ENCODE data around the gene GATAD2A. TPM values are rescaled to one million over a fixed set of nuclear protein-coding genes. Genes with fewer than 3 reads are reported as not detected.
A peak's percentile ranks its signal among the peaks of the same experiment; 100 is the strongest.

Gene GATAD2A
- total and polyA plus RNA-seq, 2 of the 13 experiments (the other 11 are each of a cell fraction or from before 2014, with no cell fraction given), result 16.8 to 28.6 TPM

DNA sequence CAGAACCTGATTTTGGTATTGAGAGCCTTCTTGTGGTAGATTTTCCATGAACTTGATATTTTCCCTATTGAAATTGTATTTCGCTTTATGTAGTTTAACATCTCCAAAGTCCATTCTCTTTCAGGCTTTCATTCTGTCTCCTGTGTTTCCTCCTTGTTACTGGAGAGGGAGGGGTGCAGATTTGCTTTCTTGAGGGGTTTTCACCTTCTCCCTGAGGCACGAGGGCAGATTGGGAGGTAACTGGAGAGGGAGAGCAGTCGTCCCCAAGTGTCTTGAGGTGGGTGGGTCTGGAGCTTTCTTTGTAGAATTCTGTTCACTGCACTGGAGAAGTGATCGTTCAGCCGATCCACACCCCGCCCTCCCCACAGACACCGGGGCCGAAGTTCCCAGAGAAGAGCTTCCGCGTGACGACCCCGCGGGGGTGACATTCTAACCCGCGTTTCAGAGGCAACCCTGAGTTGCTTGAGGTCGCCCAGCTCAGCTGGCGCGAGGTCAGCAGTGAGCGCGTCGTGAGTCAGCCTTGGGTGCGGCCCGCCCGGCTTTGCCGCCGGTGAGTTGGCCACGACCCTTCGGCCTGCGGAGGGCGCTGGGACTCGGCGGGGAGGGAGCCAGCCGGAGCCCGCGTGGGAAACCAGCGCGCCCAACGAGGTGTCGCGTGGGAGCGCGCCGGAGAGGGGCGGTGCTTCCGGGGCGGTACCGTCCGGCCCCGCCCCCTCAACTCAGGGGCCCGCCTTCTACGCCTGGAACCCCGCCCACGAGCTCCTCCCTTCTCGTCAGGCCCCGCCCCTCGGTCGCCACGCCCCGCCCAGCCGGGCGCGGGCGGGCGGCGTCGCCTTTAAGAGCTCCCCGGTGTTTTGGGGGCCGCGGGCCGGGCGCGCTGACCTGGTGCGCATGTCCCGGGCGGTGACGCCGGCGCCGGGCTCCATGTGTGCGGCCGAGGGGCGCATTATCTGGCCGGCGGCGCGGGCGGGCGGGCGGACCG, at the start of gene GATAD2A (continued):
- TF ChIP-seq TAF15 (IDR thresholded peaks at IDR 0.05; ENCODE audit: low read depth, low read length, poor library complexity, severe bottlenecking) (no peak), ATRX (CRISPR knock-in tag; IDR thresholded peaks at IDR 0.05; ENCODE audit: borderline replicate concordance) (no peak), ZNF562 (CRISPR knock-in tag; IDR thresholded peaks at IDR 0.05; ENCODE audit: borderline replicate concordance) (no peak), CBFB (CRISPR knock-in tag; IDR thresholded peaks at IDR 0.05) (peak; percentile 65; the same call in 1 of the 2 replicates), ZNF24 (IDR thresholded peaks at IDR 0.05) (no peak), SRSF1 (optimal IDR thresholded peaks at IDR 0.05; ENCODE audit: low read depth, low read length) (no peak), RFX1 (IDR thresholded peaks at IDR 0.05) (no peak)
- TF ChIP-seq, protein P1, sequence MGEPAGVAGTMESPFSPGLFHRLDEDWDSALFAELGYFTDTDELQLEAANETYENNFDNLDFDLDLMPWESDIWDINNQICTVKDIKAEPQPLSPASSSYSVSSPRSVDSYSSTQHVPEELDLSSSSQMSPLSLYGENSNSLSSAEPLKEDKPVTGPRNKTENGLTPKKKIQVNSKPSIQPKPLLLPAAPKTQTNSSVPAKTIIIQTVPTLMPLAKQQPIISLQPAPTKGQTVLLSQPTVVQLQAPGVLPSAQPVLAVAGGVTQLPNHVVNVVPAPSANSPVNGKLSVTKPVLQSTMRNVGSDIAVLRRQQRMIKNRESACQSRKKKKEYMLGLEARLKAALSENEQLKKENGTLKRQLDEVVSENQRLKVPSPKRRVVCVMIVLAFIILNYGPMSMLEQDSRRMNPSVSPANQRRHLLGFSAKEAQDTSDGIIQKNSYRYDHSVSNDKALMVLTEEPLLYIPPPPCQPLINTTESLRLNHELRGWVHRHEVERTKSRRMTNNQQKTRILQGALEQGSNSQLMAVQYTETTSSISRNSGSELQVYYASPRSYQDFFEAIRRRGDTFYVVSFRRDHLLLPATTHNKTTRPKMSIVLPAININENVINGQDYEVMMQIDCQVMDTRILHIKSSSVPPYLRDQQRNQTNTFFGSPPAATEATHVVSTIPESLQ (CRISPR knock-in tag; conservative IDR thresholded peaks at IDR 0.05), result 0 out of 2 replicates have a peak, but pooled peaks have one; percentile 52
- TF ChIP-seq, protein P2, sequence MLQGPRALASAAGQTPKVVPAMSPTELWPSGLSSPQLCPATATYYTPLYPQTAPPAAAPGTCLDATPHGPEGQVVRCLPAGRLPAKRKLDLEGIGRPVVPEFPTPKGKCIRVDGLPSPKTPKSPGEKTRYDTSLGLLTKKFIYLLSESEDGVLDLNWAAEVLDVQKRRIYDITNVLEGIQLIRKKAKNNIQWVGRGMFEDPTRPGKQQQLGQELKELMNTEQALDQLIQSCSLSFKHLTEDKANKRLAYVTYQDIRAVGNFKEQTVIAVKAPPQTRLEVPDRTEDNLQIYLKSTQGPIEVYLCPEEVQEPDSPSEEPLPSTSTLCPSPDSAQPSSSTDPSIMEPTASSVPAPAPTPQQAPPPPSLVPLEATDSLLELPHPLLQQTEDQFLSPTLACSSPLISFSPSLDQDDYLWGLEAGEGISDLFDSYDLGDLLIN (CRISPR knock-in tag; IDR thresholded peaks at IDR 0.05; ENCODE audit: borderline replicate concordance), result no peak; the same call in 1 of the 2 replicates
- TF ChIP-seq, protein P3, sequence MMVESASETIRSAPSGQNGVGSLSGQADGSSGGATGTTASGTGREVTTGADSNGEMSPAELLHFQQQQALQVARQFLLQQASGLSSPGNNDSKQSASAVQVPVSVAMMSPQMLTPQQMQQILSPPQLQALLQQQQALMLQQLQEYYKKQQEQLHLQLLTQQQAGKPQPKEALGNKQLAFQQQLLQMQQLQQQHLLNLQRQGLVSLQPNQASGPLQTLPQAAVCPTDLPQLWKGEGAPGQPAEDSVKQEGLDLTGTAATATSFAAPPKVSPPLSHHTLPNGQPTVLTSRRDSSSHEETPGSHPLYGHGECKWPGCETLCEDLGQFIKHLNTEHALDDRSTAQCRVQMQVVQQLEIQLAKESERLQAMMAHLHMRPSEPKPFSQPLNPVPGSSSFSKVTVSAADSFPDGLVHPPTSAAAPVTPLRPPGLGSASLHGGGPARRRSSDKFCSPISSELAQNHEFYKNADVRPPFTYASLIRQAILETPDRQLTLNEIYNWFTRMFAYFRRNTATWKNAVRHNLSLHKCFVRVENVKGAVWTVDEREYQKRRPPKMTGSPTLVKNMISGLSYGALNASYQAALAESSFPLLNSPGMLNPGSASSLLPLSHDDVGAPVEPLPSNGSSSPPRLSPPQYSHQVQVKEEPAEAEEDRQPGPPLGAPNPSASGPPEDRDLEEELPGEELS (CRISPR knock-in tag; IDR thresholded peaks at IDR 0.05), result peak; percentile 23; the same call in 1 of the 2 replicates
- TF ChIP-seq, protein P4, sequence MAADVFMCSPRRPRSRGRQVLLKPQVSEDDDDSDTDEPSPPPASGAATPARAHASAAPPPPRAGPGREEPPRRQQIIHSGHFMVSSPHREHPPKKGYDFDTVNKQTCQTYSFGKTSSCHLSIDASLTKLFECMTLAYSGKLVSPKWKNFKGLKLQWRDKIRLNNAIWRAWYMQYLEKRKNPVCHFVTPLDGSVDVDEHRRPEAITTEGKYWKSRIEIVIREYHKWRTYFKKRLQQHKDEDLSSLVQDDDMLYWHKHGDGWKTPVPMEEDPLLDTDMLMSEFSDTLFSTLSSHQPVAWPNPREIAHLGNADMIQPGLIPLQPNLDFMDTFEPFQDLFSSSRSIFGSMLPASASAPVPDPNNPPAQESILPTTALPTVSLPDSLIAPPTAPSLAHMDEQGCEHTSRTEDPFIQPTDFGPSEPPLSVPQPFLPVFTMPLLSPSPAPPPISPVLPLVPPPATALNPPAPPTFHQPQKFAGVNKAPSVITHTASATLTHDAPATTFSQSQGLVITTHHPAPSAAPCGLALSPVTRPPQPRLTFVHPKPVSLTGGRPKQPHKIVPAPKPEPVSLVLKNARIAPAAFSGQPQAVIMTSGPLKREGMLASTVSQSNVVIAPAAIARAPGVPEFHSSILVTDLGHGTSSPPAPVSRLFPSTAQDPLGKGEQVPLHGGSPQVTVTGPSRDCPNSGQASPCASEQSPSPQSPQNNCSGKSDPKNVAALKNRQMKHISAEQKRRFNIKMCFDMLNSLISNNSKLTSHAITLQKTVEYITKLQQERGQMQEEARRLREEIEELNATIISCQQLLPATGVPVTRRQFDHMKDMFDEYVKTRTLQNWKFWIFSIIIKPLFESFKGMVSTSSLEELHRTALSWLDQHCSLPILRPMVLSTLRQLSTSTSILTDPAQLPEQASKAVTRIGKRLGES (CRISPR knock-in tag; IDR thresholded peaks at IDR 0.05; ENCODE audit: borderline replicate concordance), result peak; percentile 32; the same call in 1 of the 2 replicates
- TF ChIP-seq, protein P5, sequence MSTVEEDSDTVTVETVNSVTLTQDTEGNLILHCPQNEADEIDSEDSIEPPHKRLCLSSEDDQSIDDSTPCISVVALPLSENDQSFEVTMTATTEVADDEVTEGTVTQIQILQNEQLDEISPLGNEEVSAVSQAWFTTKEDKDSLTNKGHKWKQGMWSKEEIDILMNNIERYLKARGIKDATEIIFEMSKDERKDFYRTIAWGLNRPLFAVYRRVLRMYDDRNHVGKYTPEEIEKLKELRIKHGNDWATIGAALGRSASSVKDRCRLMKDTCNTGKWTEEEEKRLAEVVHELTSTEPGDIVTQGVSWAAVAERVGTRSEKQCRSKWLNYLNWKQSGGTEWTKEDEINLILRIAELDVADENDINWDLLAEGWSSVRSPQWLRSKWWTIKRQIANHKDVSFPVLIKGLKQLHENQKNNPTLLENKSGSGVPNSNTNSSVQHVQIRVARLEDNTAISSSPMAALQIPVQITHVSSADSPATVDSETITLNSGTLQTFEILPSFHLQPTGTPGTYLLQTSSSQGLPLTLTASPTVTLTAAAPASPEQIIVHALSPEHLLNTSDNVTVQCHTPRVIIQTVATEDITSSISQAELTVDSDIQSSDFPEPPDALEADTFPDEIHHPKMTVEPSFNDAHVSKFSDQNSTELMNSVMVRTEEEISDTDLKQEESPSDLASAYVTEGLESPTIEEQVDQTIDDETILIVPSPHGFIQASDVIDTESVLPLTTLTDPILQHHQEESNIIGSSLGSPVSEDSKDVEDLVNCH (CRISPR knock-in tag; IDR thresholded peaks at IDR 0.05), result no peak; the same call in 1 of the 2 replicates
- TF ChIP-seq, protein P6, sequence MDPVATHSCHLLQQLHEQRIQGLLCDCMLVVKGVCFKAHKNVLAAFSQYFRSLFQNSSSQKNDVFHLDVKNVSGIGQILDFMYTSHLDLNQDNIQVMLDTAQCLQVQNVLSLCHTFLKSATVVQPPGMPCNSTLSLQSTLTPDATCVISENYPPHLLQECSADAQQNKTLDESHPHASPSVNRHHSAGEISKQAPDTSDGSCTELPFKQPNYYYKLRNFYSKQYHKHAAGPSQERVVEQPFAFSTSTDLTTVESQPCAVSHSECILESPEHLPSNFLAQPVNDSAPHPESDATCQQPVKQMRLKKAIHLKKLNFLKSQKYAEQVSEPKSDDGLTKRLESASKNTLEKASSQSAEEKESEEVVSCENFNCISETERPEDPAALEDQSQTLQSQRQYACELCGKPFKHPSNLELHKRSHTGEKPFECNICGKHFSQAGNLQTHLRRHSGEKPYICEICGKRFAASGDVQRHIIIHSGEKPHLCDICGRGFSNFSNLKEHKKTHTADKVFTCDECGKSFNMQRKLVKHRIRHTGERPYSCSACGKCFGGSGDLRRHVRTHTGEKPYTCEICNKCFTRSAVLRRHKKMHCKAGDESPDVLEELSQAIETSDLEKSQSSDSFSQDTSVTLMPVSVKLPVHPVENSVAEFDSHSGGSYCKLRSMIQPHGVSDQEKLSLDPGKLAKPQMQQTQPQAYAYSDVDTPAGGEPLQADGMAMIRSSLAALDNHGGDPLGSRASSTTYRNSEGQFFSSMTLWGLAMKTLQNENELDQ (CRISPR knock-in tag; IDR thresholded peaks at IDR 0.05; ENCODE audit: borderline replicate concordance), result 0 out of 2 replicates have a peak, but pooled peaks have one; percentile 42
